Prostate gland (tissue), 2 donors: ENCODE results near the gene OR6C68.

Experiments used
- POLR2A ChIP-seq: fragments of 450-650 bp; IDR thresholded peaks from one replicate; pipeline ENCODE4 v1.6.1; 2016; ENCODE audit warnings: antibody characterized with exemption, mild to moderate bottlenecking
- POLR2AphosphoS5 ChIP-seq: sonication (generic); formaldehyde crosslinking; IDR thresholded peaks from one replicate; pipeline ENCODE4 v1.6.1; 2017; ENCODE audit warnings: antibody characterized with exemption
- TF ChIP-seq, protein P1 (sequence below), 4 experiments: fragments of 200-600 bp in 2 of 4; fragments of 450-650 bp in 2 of 4; sonication (generic) in 2 of 4; IDR thresholded peaks; 1 replicate in 3 of 4; 2 replicates in 1 of 4; pipeline ENCODE4 v1.5.1; 2016 to 2019; ENCODE audit warnings: antibody characterized with exemption in 4 of 4, mild to moderate bottlenecking in 2 of 4, moderate library complexity in 2 of 4

GRCh38 chr12:55469291-55469690 is 22.9 kb upstream of the OR6C68 start:
- TF ChIP-seq, protein P1, sequence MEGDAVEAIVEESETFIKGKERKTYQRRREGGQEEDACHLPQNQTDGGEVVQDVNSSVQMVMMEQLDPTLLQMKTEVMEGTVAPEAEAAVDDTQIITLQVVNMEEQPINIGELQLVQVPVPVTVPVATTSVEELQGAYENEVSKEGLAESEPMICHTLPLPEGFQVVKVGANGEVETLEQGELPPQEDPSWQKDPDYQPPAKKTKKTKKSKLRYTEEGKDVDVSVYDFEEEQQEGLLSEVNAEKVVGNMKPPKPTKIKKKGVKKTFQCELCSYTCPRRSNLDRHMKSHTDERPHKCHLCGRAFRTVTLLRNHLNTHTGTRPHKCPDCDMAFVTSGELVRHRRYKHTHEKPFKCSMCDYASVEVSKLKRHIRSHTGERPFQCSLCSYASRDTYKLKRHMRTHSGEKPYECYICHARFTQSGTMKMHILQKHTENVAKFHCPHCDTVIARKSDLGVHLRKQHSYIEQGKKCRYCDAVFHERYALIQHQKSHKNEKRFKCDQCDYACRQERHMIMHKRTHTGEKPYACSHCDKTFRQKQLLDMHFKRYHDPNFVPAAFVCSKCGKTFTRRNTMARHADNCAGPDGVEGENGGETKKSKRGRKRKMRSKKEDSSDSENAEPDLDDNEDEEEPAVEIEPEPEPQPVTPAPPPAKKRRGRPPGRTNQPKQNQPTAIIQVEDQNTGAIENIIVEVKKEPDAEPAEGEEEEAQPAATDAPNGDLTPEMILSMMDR (IDR thresholded peaks at IDR 0.05) = no peak
- no peak for TF ChIP-seq POLR2AphosphoS5
- TF ChIP-seq POLR2A = no peak
